Endodermal cell (in vitro differentiated cells): ENCODE data around the gene SIN3B. TPM values are rescaled to one million over a fixed set of nuclear protein-coding genes. Genes with fewer than 3 reads are reported as not detected.

ENCODE experiments used
- DNase-seq: peaks from one replicate; pipeline ENCODE4 v3.0.0-alpha.2; 2017
- H3K27ac ChIP-seq: 2 replicates; pipeline ENCODE4 v1.5.1; 2013; ENCODE audit warnings: mild to moderate bottlenecking, low read depth, low read length, moderate library complexity
- H3K27me3 ChIP-seq: 2 replicates; pipeline ENCODE4 v1.6.1; 2013; ENCODE audit warnings: mild to moderate bottlenecking, low read length, moderate library complexity; ENCODE audit not compliant: insufficient read depth, control insufficient read depth, poor library complexity, severe bottlenecking
- H3K36me3 ChIP-seq: 2 replicates; pipeline ENCODE4 v1.7.0; 2013; ENCODE audit warnings: mild to moderate bottlenecking, low read length, moderate library complexity; ENCODE audit not compliant: control insufficient read depth, insufficient read depth
- H3K4me1 ChIP-seq: one replicate; pipeline ENCODE4 v1.7.0; 2013; ENCODE audit warnings: low read length; ENCODE audit not compliant: control insufficient read depth, insufficient read depth
- H3K4me3 ChIP-seq: 2 replicates; pipeline ENCODE4 v1.5.1; 2013; ENCODE audit warnings: mild to moderate bottlenecking, low read length, moderate library complexity
- H3K9ac ChIP-seq: 2 replicates; pipeline ENCODE4 v1.6.1; 2013; ENCODE audit warnings: mild to moderate bottlenecking, low read length, moderate library complexity; ENCODE audit not compliant: poor library complexity, severe bottlenecking; ENCODE audit errors: extremely low read depth
- H3K9me3 ChIP-seq: 2 replicates; pipeline ENCODE4 v1.6.1; 2013; ENCODE audit warnings: mild to moderate bottlenecking, low read length, moderate library complexity; ENCODE audit not compliant: control insufficient read depth
- H3K27ac Mint-ChIP-seq: 2 replicates; pipeline ENCODE4 v1.8.0; 2020; ENCODE audit warnings: mixed read lengths
- H3K27me3 Mint-ChIP-seq: 2 replicates; pipeline ENCODE4 v1.8.0; 2021; ENCODE audit warnings: mild to moderate bottlenecking, mixed read lengths; ENCODE audit not compliant: insufficient read depth
- H3K36me3 Mint-ChIP-seq: 2 replicates; pipeline ENCODE4 v1.8.0; 2020; ENCODE audit warnings: low read depth, mixed read lengths
- H3K4me1 Mint-ChIP-seq: 2 replicates; pipeline ENCODE4 v1.8.0; 2020; ENCODE audit warnings: mixed read lengths
- H3K4me3 Mint-ChIP-seq: 2 replicates; pipeline ENCODE4 v1.8.0; 2020; ENCODE audit warnings: mild to moderate bottlenecking, moderate library complexity, mixed read lengths
- H3K9me3 Mint-ChIP-seq: 2 replicates; pipeline ENCODE4 v1.8.0; 2020; ENCODE audit warnings: mild to moderate bottlenecking, mixed read lengths
- WGBS, 2 experiments: methylation state at CpG; one replicate each; pipeline versions ENCODE4 v1.1.5 to v1.1.7; 2013; ENCODE audit warnings: missing lambda C conversion rate in 2 of 2, mixed read lengths in 1 of 2; ENCODE audit not compliant: insufficient coverage in 1 of 2, insufficient read length in 1 of 2; 5-methylcytosine and 5-hydroxymethylcytosine counted together
- total RNA-seq, 2 donors: library from RNA; stranded (reverse); fragmentation: NEBNext Ultra II Directional in 1 of 2; extraction: Animal tissue kit (Norgen Biotek cat#: 25700) in 1 of 2; gene quantifications; 2 replicates in 1 of 2; 3 replicates in 1 of 2; pipeline ENCODE4 v1.2.1, GENCODE V29; 2021
- TF ChIP-seq, protein P1 (sequence below): fragments of 200-600 bp; sonication (generic); conservative IDR thresholded peaks from 2 replicates; pipeline ENCODE4 v1.5.0; 2021; ENCODE audit warnings: antibody characterized with exemption, mild to moderate bottlenecking

SIN3B gene
- total RNA-seq, 2 donors from 2014 or later = 68.0 to 78.4 TPM

DNA sequence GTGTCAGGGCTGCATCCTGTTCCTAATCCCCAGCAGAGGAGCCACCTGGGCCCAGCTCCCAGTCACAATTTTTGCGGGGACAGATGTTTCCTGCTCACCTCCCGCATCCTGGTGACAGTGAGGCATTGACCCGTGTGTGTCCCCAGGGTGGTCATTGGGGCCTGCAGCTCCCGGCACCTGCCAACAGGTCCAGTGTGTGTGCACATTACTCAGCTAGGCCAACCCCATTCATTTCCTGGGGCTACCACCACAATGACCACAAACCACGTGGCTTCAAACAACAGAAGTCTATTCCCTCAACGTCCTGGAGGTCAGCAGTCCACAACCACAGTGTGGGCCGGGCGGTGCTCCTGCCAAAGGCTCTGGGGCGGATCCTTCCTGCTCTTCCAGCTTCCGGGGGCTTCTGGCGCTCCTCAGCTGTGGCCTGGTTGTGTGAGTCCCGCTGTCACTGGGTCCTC lies 47.7 kb downstream of the SIN3B start:
- peaks cover 2% of the 10 kb centered on the region for H3K27me3 Mint-ChIP-seq
- H3K9me3 ChIP-seq = peaks cover 9% of the 10 kb centered on the region
- H3K9me3 Mint-ChIP-seq = peaks cover 12% of the 10 kb centered on the region
- no peaks in the 10 kb centered on the region for H3K4me1 ChIP-seq
- no peaks in the 10 kb centered on the region for H3K27me3 ChIP-seq
- H3K27ac Mint-ChIP-seq = no peak overlapping the region
- H3K36me3 ChIP-seq = peaks cover 26% of the 10 kb centered on the region
- TF ChIP-seq, protein P1, sequence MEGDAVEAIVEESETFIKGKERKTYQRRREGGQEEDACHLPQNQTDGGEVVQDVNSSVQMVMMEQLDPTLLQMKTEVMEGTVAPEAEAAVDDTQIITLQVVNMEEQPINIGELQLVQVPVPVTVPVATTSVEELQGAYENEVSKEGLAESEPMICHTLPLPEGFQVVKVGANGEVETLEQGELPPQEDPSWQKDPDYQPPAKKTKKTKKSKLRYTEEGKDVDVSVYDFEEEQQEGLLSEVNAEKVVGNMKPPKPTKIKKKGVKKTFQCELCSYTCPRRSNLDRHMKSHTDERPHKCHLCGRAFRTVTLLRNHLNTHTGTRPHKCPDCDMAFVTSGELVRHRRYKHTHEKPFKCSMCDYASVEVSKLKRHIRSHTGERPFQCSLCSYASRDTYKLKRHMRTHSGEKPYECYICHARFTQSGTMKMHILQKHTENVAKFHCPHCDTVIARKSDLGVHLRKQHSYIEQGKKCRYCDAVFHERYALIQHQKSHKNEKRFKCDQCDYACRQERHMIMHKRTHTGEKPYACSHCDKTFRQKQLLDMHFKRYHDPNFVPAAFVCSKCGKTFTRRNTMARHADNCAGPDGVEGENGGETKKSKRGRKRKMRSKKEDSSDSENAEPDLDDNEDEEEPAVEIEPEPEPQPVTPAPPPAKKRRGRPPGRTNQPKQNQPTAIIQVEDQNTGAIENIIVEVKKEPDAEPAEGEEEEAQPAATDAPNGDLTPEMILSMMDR = no peak
- H3K4me3 Mint-ChIP-seq = no peak overlapping the region
- no peak overlapping the region for H3K4me3 ChIP-seq
- H3K9ac ChIP-seq = no peak overlapping the region
- 94% methylated on average over 10 to 12 of the region's 12 CpGs for WGBS, 2 experiments
- H3K4me1 Mint-ChIP-seq = no peaks in the 10 kb centered on the region
- no peak for DNase-seq
- peaks cover 62% of the 10 kb centered on the region for H3K36me3 Mint-ChIP-seq
- no peak overlapping the region for H3K27ac ChIP-seq

DNA sequence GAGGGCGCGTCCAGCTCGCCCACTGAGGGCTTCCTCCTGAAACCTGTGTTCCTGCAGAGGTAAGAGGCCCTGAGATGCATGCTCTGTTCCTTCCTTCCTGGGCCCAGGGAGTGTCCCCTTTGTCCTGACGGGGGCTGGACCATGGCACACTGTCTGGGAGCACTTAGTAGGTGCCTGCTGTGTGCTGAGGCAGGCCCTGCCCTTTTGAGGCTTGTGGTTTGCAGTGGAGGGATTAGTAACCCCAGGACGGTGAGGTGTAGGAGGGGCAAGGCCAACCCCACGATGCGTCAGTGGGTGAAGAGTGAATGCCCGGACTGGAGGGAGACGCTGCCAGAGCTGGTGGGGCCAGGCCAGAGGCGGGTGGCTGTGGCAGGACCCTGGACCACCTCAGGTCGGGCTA lies 48.4 kb downstream of the SIN3B start:
- Histone ChIP-seq H3K27me3 (no peaks in the 10 kb centered on the region), H3K36me3 (peaks cover 24% of the 10 kb centered on the region), H3K4me1 (no peaks in the 10 kb centered on the region), H3K27ac (no peak overlapping the region), H3K4me3 (no peak overlapping the region), H3K9ac (no peak overlapping the region), H3K9me3 (peaks cover 14% of the 10 kb centered on the region)
- no peaks in the 10 kb centered on the region for H3K4me1 Mint-ChIP-seq
- DNase-seq = no peak
- peaks cover 2% of the 10 kb centered on the region for H3K27me3 Mint-ChIP-seq
- no peak overlapping the region for H3K4me3 Mint-ChIP-seq
- WGBS, 2 experiments = 85 to 100% methylated on average over 2 to 11 of the region's 11 CpGs
- no peak overlapping the region for H3K27ac Mint-ChIP-seq
- TF ChIP-seq, protein P1 = no peak
- peaks cover 63% of the 10 kb centered on the region for H3K36me3 Mint-ChIP-seq
- H3K9me3 Mint-ChIP-seq = peaks cover 18% of the 10 kb centered on the region

DNA sequence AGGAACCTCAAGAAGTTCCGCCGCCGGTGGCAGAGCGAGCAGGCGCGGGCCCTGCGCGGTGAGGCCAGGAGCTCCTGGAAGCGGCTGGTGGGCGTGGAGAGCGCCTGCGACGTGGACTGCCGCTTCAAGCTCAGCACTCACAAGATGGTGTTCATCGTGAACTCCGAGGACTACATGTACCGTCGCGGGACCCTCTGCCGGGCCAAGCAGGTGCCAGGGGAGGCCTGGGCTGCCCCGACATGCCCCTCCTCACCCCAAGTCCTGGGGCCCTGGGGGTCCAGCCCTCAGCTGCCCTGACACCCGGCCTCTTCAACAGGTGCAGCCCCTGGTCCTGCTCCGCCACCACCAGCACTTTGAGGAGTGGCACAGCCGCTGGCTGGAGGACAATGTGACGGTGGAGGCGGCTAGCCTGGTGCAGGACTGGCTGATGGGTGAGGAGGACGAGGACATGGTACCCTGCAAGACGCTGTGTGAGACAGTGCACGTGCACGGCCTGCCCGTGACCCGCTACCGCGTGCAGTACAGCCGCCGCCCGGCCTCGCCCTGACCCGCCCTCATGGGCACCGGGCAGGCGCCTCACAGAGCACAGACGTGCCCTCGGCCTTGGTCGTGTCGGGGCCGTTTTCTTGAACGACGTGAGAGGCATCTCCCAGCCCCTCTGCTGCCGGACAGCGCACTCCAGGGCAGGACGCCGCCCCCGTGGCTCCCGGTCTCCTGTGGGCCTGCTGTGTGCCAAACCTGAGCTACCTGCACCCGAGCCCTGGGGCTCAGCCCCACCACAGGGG lies 49.2 kb downstream of the SIN3B start:
- Histone ChIP-seq H3K27ac (no peak overlapping the region), H3K36me3 (peaks cover 18% of the 10 kb centered on the region), H3K4me1 (no peaks in the 10 kb centered on the region), H3K27me3 (no peaks in the 10 kb centered on the region), H3K4me3 (no peak overlapping the region), H3K9ac (no peak overlapping the region), H3K9me3 (peaks cover 14% of the 10 kb centered on the region)
- peaks cover 5% of the 10 kb centered on the region for H3K27me3 Mint-ChIP-seq
- DNase-seq = no peak
- TF ChIP-seq, protein P1 = no peak
- 95 to 96% methylated on average over 43 to 55 of the region's 55 CpGs for WGBS, 2 experiments
- no peak overlapping the region for H3K4me3 Mint-ChIP-seq
- H3K27ac Mint-ChIP-seq = no peak overlapping the region
- H3K36me3 Mint-ChIP-seq = peaks cover 57% of the 10 kb centered on the region
- H3K4me1 Mint-ChIP-seq = no peaks in the 10 kb centered on the region
- H3K9me3 Mint-ChIP-seq = peaks cover 25% of the 10 kb centered on the region
